ENCODE data around the gene GAA.

GRCh38 chr17:80100035-80100323 lies 1.4 kb upstream of the GAA start:
- TF ChIP-seq POLR2A (IDR thresholded peaks at IDR 0.05; ENCODE audit: low read depth, low read length) (no peak), ELK1 (IDR thresholded peaks at IDR 0.05; ENCODE audit: borderline replicate concordance, low read depth, low read length) (no peak), CTCF (conservative IDR thresholded peaks at IDR 0.05; ENCODE audit: low read depth, low read length) (no peak), BHLHE40 (IDR thresholded peaks at IDR 0.05; ENCODE audit: low read depth, low read length) (no peak), RFX5 (IDR thresholded peaks at IDR 0.05; ENCODE audit: low read depth, low read length) (no peak), CEBPB (IDR thresholded peaks at IDR 0.05; ENCODE audit: low read depth, low read length) (no peak), SMC3 (IDR thresholded peaks at IDR 0.05; ENCODE audit: low read depth, low read length) (no peak)
